Chondrocyte (in vitro differentiated cells): ENCODE data around the gene CAPN2. TPM values are rescaled to one million over a fixed set of nuclear protein-coding genes. Genes with fewer than 3 reads are reported as not detected.

ENCODE experiments used
- DNase-seq: peaks from one replicate; pipeline ENCODE4 v3.0.0; 2021; ENCODE audit warnings: mixed read lengths, low spot score
- H3K27ac Mint-ChIP-seq: one replicate; pipeline ENCODE4 v1.8.0; 2021; ENCODE audit warnings: mild to moderate bottlenecking, moderate library complexity, mixed read lengths; ENCODE audit not compliant: unreplicated experiment
- H3K27me3 Mint-ChIP-seq: 2 replicates; pipeline ENCODE4 v1.8.0; 2021; ENCODE audit warnings: low read depth, mixed read lengths
- H3K36me3 Mint-ChIP-seq: 2 replicates; pipeline ENCODE4 v1.8.0; 2021; ENCODE audit warnings: low read depth, mixed read lengths
- H3K4me1 Mint-ChIP-seq: 2 replicates; pipeline ENCODE4 v1.8.0; 2021; ENCODE audit warnings: low read depth, mild to moderate bottlenecking, mixed read lengths
- H3K4me3 Mint-ChIP-seq: one replicate; pipeline ENCODE4 v1.8.0; 2021; ENCODE audit warnings: mild to moderate bottlenecking, moderate library complexity, mixed read lengths; ENCODE audit not compliant: unreplicated experiment
- H3K9me3 Mint-ChIP-seq: 2 replicates; pipeline ENCODE4 v1.8.0; 2021; ENCODE audit warnings: low read depth, mixed read lengths
- total RNA-seq: library from RNA; stranded (reverse); gene quantifications from 3 replicates; pipeline ENCODE4 v1.2.1, GENCODE V29; 2021
- TF ChIP-seq, protein P1 (sequence below): fragments of 200-600 bp; sonication (generic); IDR thresholded peaks from 2 replicates; pipeline ENCODE4 v1.5.0; 2021; ENCODE audit warnings: antibody characterized with exemption, mild to moderate bottlenecking, moderate library complexity

Gene CAPN2
- total RNA-seq, 1 donor from 2014 or later = 241 TPM

- H3K4me3 Mint-ChIP-seq = peak overlapping the region; percentile 4
- no peak for DNase-seq
- peaks cover 96% of the 10 kb centered on the region for H3K4me1 Mint-ChIP-seq
- H3K36me3 Mint-ChIP-seq = no peaks in the 10 kb centered on the region
- peak overlapping the region; percentile 97 for H3K27ac Mint-ChIP-seq
- no peaks in the 10 kb centered on the region for H3K9me3 Mint-ChIP-seq
- no peaks in the 10 kb centered on the region for H3K27me3 Mint-ChIP-seq
- TF ChIP-seq, protein P1, sequence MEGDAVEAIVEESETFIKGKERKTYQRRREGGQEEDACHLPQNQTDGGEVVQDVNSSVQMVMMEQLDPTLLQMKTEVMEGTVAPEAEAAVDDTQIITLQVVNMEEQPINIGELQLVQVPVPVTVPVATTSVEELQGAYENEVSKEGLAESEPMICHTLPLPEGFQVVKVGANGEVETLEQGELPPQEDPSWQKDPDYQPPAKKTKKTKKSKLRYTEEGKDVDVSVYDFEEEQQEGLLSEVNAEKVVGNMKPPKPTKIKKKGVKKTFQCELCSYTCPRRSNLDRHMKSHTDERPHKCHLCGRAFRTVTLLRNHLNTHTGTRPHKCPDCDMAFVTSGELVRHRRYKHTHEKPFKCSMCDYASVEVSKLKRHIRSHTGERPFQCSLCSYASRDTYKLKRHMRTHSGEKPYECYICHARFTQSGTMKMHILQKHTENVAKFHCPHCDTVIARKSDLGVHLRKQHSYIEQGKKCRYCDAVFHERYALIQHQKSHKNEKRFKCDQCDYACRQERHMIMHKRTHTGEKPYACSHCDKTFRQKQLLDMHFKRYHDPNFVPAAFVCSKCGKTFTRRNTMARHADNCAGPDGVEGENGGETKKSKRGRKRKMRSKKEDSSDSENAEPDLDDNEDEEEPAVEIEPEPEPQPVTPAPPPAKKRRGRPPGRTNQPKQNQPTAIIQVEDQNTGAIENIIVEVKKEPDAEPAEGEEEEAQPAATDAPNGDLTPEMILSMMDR = no peak
These were observed 7.1 kb upstream of the CAPN2 start for GRCh38 chr1:223704921-223705878.

- no peaks in the 10 kb centered on the region for H3K36me3 Mint-ChIP-seq
- H3K9me3 Mint-ChIP-seq = no peaks in the 10 kb centered on the region
- DNase-seq = no peak
- peak overlapping the region; percentile 54 for H3K4me3 Mint-ChIP-seq
- peak overlapping the region; percentile 97 for H3K27ac Mint-ChIP-seq
- TF ChIP-seq, protein P1 = no peak
- no peaks in the 10 kb centered on the region for H3K27me3 Mint-ChIP-seq
- H3K4me1 Mint-ChIP-seq = peaks cover 92% of the 10 kb centered on the region
These were observed 6.0 kb upstream of the CAPN2 start for GRCh38 chr1:223706077-223706973.

GRCh38 chr1:223707256-223708000 lies 4.9 kb upstream of the CAPN2 start:
- DNase-seq = no peak
- no peaks in the 10 kb centered on the region for H3K27me3 Mint-ChIP-seq
- H3K36me3 Mint-ChIP-seq = no peaks in the 10 kb centered on the region
- H3K4me1 Mint-ChIP-seq = peaks cover 92% of the 10 kb centered on the region
- TF ChIP-seq, protein P1 = no peak
- no peaks in the 10 kb centered on the region for H3K9me3 Mint-ChIP-seq
- peak overlapping the region; percentile 97 for H3K27ac Mint-ChIP-seq
- H3K4me3 Mint-ChIP-seq = peak overlapping the region; percentile 8

DNA sequence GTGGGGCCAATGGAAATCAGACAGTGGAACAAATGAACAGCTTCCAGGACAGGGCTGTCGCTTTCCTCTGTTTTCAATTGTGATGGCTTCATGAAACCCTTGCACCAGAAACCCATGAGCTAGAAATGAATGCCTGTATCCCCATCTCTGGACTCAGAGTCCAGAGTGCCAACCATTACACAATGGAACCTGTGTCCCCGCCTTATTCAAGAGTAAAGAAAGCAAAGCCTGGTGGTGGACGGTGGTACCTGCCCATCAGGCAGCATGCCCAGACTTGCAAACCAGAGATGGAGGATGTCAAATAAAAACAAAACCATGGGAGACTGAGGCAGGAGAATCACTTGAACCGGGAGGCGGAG lies 4.4 kb upstream of the CAPN2 start:
- no peaks in the 10 kb centered on the region for H3K27me3 Mint-ChIP-seq
- no peak overlapping the region for H3K4me3 Mint-ChIP-seq
- H3K27ac Mint-ChIP-seq = peak overlapping the region; percentile 97
- peaks cover 86% of the 10 kb centered on the region for H3K4me1 Mint-ChIP-seq
- H3K36me3 Mint-ChIP-seq = no peaks in the 10 kb centered on the region
- no peak for DNase-seq
- TF ChIP-seq, protein P1 = peak; percentile 35
- H3K9me3 Mint-ChIP-seq = no peaks in the 10 kb centered on the region
